NK-92 (cell line): Measurements from ENCODE around the gene DNAH1.

Experiments used
- DNase-seq: peaks from one replicate; lab custom pipeline; 2025; ENCODE audit not compliant: unreplicated experiment; lab: John Stamatoyannopoulos, UW

DNAH1 gene

DNA sequence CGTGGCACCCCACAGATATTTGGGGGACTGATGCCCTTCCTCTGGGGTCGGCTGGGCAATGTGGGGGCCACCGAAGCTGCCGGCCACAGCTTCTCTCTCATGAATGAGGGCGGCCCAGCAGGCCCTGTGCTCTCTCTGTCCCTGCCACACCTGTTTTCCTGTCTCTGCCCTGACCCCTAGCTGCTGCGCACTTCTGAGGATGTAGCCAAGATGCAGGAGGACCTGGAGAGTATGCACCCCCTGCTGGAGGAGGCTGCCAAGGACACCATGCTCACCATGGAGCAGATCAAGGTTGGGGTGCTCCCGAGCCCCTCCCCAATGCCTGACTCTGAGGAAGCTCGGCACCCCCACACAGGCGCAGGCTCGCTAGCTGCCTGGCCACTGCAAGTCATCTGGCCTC lies 69.0 kb downstream of the DNAH1 start:
- DNase-seq, result no peak

GRCh38 chr3:52387481-52387880 lies 71.4 kb downstream of the DNAH1 start:
- DNase-seq, result no peak

GRCh38 chr3:52388348-52388821 lies 72.3 kb downstream of the DNAH1 start:
- DNase-seq, result no peak

DNA sequence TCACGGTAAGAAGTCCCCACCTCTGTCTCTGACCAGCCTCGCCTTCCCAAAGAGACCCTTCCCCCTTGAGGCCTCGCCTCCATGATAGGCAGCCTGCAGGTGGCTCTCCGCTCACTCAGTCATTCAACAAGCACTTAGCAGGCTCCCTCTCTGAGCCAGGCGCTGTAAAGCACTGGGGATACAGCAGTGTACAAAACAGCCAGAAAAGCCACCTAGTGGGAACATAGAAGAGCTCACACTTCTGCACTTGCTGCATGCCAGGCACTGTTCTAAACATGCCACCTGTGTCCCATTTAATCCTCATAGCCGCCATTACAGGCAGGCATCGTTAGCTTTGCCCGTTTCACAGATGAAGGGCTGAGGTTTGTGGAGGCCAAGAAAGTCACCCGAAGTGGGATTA lies 72.8 kb downstream of the DNAH1 start:
- no peak for DNase-seq

DNA sequence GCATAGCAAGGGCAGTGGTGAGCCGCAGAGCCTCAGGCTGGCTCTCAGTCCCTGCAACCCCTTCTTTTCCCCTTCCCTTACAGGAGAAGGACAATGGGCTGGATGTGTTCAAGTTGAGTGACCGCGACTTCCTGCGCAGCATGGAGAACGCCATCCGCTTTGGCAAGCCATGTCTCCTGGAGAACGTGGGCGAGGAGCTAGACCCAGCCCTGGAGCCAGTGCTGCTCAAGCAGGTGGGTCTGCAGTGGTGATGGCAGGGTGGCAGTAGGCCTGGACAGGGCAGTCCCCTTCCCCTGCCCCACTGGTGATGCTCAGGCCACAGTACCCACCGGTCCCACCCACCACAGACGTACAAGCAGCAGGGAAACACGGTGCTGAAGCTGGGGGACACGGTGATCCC lies 75.0 kb downstream of the DNAH1 start:
- DNase-seq, result no peak

- DNase-seq, result no peak
These were observed 76.3 kb downstream of the DNAH1 start for GRCh38 chr3:52392216-52392930.

DNA sequence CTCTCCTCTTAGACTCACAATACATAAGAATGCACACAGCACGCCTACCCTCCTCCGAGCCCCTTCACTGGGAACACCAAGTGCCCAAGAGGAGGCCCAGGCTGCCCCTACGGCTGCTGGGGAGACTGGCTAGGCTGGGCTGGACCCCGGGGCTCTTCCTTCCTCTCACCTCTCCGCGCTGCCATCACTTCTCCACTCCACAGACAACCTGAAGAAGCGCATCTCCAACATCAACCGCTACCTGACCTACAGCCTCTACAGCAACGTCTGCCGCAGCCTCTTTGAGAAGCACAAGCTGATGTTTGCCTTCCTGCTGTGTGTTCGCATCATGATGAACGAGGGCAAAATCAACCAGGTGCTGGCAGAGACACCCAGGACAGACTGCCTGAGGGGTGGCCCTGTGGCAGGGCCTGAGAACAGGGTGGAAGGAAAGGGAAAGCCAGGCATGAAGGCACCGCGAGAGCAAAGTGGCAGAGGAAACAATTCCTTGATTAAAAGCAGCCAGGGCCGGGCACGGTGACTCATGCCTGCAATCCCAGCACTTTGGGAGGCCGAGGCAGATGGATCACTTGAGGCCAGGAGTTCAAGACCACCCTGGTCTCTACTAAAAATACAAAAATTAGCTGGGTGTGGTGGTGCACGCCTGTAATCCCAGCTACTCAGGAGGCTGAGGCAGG lies 77.2 kb downstream of the DNAH1 start:
- DNase-seq, result no peak

GRCh38 chr3:52393959-52394670 lies 78.0 kb downstream of the DNAH1 start:
- no peak for DNase-seq

DNA sequence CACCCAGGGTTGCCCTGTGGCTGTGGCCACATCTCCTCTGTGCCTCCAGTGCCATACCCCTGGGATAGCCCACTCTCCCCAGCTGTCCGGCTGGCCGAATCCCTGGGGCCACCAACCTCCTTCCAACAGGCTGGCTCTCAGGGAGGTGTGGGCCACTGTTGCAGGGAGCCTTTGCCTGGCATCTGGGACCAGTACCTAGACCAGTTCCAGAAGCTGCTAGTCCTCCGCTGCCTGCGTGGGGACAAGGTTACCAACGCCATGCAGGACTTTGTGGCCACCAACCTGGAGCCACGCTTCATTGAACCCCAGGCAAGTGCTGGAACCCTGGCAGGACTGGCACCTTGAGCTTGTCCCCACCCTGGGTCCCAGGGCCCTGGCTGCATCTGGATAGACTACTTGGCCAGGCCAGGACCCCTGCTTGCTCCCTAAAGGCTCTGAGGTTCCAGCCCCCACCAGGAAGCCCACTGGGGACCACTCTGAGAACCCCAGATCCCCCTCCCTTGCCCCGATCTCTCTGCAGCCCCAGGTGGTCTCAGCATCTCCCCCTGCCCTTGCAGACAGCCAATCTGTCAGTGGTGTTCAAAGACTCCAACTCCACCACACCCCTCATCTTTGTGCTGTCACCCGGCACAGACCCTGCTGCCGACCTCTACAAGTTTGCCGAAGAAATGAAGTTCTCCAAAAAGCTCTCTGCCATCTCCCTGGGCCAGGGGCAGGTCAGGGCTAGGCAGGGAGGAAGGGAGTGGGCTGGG lies 78.8 kb downstream of the DNAH1 start:
- no peak for DNase-seq

- DNase-seq, result no peak
These were observed 79.4 kb downstream of the DNAH1 start for GRCh38 chr3:52395503-52395865.

- DNase-seq, result no peak
These were observed 80.1 kb downstream of the DNAH1 start for GRCh38 chr3:52396011-52396906.

DNA sequence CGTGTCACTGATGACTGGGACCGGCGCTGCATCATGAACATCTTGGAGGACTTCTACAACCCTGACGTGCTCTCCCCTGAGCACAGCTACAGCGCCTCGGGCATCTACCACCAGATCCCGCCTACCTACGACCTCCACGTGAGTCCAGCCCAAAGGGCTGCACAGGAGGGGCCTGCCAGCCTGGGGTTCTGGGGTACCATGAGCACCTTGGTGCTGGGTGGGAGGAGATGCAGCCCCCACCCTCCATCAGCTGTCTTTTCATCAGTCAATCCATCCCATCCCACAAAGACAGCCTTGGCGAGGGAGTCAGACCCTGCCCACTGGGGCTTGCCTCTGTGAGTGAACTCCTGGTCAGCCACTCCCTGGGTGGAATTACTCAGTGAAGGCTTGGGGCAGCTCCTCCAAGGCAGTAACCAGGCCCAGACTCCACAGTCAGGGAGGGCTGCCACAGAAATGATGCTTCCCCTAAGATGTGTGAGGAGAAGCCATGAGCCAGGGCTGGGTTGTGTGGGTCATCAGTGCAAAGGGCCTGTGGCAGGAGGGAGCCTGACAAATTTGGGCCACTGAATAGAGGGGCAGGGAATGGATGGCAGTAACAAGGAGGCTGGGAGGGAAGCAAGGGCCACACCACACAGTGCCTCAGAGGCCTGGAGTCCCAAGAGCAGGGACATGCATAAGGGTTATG lies 80.9 kb downstream of the DNAH1 start:
- DNase-seq, result no peak

DNA sequence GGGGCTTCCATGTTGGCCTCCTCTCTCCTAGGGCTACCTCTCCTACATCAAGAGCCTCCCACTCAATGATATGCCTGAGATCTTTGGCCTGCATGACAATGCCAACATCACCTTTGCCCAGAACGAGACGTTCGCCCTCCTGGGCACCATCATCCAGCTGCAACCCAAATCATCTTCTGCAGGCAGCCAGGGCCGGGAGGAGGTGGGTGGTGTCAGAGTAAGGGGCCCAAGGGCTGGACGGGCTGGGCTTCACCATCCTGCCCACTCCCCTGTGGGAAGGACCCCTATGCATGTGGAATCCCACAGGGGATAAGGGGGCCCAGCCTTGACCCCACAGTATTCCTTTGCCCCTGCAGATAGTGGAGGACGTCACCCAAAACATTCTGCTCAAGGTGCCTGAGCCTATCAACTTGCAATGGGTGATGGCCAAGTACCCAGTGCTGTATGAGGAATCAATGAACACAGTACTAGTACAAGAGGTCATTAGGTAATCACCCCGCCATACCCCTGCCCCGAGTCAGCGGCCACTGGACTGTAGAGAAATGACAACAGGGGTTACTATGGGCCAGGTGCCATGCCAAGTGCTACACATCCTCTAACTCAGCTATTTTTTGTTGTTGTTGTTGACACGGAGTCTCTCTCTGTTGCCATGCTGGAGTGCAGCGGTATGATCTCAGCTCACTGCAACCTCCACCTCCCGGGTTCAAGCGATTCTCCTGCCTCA lies 81.7 kb downstream of the DNAH1 start:
- DNase-seq, result no peak

GRCh38 chr3:52398670-52399081 lies 82.6 kb downstream of the DNAH1 start:
- DNase-seq, result no peak

DNA sequence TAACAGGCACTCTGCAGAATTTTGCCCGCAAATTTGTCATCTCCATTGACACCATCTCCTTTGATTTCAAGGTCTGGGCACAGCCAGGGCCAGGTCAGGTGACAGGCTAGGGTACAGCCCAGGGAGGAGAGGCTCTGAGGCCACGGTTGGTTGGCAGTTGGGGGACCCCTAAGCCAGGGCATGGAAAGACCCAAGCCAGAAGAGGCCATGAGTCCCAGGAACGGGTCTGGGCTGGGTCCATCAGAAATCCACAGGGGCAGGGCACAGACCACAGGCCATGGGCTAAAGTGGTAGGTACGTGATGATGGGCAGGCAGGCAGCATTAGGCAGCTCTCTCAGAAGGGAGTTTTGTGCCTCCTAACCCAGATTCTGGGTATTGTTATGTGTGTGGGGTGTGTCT lies 83.0 kb downstream of the DNAH1 start:
- DNase-seq, result no peak

GRCh38 chr3:52399593-52399992 lies 83.5 kb downstream of the DNAH1 start:
- no peak for DNase-seq

DNA sequence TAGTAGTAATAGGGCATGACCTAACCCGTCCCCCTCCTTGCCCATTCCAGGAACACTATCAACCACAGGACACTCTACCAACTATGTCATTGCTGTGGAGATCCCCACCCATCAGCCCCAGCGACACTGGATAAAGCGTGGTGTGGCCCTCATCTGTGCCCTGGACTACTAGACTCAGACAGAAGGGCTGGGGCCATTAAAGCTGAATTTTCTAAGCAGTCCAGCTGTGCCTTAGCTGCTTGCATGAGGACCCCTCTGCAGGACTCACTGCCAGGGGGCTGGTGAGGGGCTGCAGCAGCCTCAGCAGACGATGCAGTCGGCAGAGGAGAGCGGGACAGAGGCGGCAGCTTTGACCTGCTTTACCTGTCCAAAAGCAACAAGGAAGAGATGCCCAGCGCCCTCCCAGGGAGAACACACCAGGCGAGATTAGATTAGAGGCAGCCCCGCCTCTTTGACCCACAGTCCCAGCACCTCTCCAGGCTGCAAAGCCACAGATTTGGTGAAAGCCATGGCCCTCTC lies 84.2 kb downstream of the DNAH1 start:
- DNase-seq, result no peak

DNA sequence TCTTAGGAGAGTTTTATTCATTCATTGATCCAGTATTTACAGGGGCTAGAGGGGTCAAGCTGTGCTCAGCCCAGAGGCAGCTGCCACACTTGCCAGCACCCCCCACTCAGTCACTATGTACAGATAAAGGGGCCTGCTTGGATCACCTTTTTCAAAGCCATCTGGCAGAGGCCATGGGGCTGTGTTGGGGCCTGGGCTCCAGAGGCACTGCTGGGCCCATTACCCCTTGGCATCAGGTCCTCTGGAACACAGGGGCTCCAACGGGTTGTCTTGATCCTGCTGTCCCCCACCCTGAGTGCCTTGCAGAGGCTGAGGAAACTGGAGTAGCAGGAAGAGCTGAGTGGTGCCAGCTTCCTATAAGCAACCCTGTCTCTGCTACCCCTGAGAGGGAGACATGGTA lies 84.9 kb downstream of the DNAH1 start:
- no peak for DNase-seq

DNA sequence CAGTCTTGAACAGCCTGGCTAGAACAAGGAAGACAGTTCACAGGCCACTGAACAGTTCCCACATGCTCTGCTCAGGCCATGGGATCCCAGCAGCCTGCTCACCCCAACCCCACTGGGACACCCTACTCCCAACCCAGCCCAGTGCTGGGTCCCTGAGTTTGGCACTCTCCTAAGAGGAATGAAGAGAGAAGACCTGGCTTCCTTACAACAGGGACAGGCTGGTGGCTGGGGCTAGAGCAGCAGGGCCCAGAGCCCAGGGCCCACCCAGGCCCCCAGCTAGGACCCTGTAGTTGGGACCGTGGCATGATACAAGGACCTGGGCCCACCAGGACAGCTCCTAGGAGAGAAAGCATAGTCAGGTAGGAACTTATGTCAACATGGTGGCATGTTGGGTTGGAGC lies 85.4 kb downstream of the DNAH1 start:
- DNase-seq, result no peak
